Adrenal gland (tissue), 12 donors: Measurements from ENCODE around the gene CUX1. TPM values are rescaled to one million over a fixed set of nuclear protein-coding genes. Genes with fewer than 3 reads are reported as not detected.

Source experiments
- DNase-seq, 7 donors: peaks; one replicate each; pipeline ENCODE4 v3.0.0-alpha.2; 2019 to 2020
- H3K27ac ChIP-seq, 5 donors: fragments of 200-600 bp; sonication (generic) in 4 of 5; 1 replicate in 3 of 5; 2 replicates in 2 of 5; pipeline versions ENCODE4 v1.5.1 to v1.8.0; 2016 to 2020; ENCODE audit warnings: mild to moderate bottlenecking in 1 of 5
- H3K27me3 ChIP-seq: fragments of 200-600 bp; 2 replicates; pipeline ENCODE4 v1.8.0; 2021
- H3K36me3 ChIP-seq, 2 donors: fragments of 200-600 bp; replicated peaks in 1 of 2; 1 replicate in 1 of 2; 2 replicates in 1 of 2; pipeline versions ENCODE4 v1.5.1 to v1.8.0; 2018 to 2022
- H3K4me1 ChIP-seq, 2 donors: fragments of 200-600 bp; replicated peaks in 1 of 2; 1 replicate in 1 of 2; 2 replicates in 1 of 2; pipeline versions ENCODE4 v1.5.1 to v1.8.0; 2018 to 2021
- H3K4me3 ChIP-seq, 4 donors: fragments of 200-600 bp; sonication (generic) in 3 of 4; one replicate each; pipeline ENCODE4 v1.5.1; 2016 to 2018
- H3K9me3 ChIP-seq, 3 donors: fragments of 200-600 bp; sonication (generic) in 1 of 3; replicated peaks in 1 of 3; 1 replicate in 2 of 3; 2 replicates in 1 of 3; pipeline versions ENCODE4 v1.5.1 to v1.8.0; 2016 to 2021
- CTCF ChIP-seq, 6 experiments: fragments of 450-650 bp in 4 of 6; fragments of 200-600 bp in 2 of 6; sonication (generic) in 1 of 6; IDR thresholded peaks; 1 replicate in 5 of 6; 2 replicates in 1 of 6; pipeline versions ENCODE4 v1.5.1 to v1.8.0; 2016 to 2021; ENCODE audit warnings: antibody characterized with exemption in 6 of 6, mild to moderate bottlenecking in 2 of 6, moderate library complexity in 1 of 6
- POLR2A ChIP-seq, 2 donors: fragments of 450-650 bp; IDR thresholded peaks; one replicate each; pipeline ENCODE4 v1.6.1; 2017; ENCODE audit warnings: antibody characterized with exemption in 2 of 2, mild to moderate bottlenecking in 2 of 2, moderate library complexity in 1 of 2
- WGBS, 4 donors: extraction: QIAGEN DNeasy Blood & Tissue Kit in 2 of 4; methylation state at CpG; one replicate each; pipeline versions ENCODE4 v1.1.5 to v1.1.7; 2013 to 2017; 5-methylcytosine and 5-hydroxymethylcytosine counted together
- intact Hi-C, 2 donors: fragments of 100-400 bp; cut with DNase I; formaldehyde crosslinking; loops; one replicate each; pipeline versions ENCODE4 v1.14.1 to v1.15.0; 2022 to 2023
- polyA plus RNA-seq, 3 donors: library from polyadenylated mRNA; stranded (reverse); fragments of 200-250 nt in 2 of 3; fragments of 350-450 nt in 1 of 3; fragmentation: Illumina TruSeq in 1 of 3; extraction: RNeasy Lipid Tissue Mini Kit (QIAGEN cat#74804) in 1 of 3; gene quantifications; one replicate each; pipeline ENCODE4 v1.2.3, GENCODE V29; 2013 to 2014
- total RNA-seq, 9 donors: library from RNA; depleted of rRNA in 4 of 9; stranded (reverse); fragments of >200 nt in 4 of 9; fragments of 120-200 nt in 1 of 9; fragmentation: NEBNext Ultra II Directional in 1 of 9; extraction: Animal tissue kit (Norgen Biotek cat#: 25700) in 1 of 9; gene quantifications; one replicate each; pipeline versions ENCODE4 v1.1.0 to v1.2.4, GENCODE V29; 2013 to 2023
- donor health status: healthy with polysubstance abuse.
- donor health status: Bipolar disorder and iron deficiency.
- donor health status: DM: yes; HTN: yes; CAD: no.
- donor health status: DM: no; HTN: no; CAD: no.
- donor health status: DM: no; HTN: no; CAD: no.
- donor health status: DM: yes; HTN: yes; CAD: no.

Gene CUX1
- total and polyA plus RNA-seq, 12 donors = 17.2 to 72.6 (median 58.3) TPM

GRCh38 chr7:101783381-101784181, 33.8 kb upstream of the CUX1 start:
- no peak for TF ChIP-seq CTCF (IDR thresholded peaks at IDR 0.05)
- TF ChIP-seq POLR2A (IDR thresholded peaks at IDR 0.05) = no peak
- DNase-seq = no peak
- Histone ChIP-seq H3K9me3 (no peaks in the 10 kb centered on the region), H3K27ac (no peak overlapping the region), H3K36me3 (no peaks in the 10 kb centered on the region), H3K4me3 (no peak overlapping the region), H3K27me3 (no peaks in the 10 kb centered on the region), H3K4me1 (no peaks in the 10 kb centered on the region)
- intact Hi-C loops = no loop called here
- WGBS, 4 donors = 50 to 59% (median 56%) methylated on average over 10 of the region's 10 CpGs

GRCh38 chr7:101784292-101785127, 32.9 kb upstream of the CUX1 start:
- no peaks in the 10 kb centered on the region for H3K9me3 ChIP-seq
- H3K4me1 ChIP-seq = no peaks in the 10 kb centered on the region
- TF ChIP-seq CTCF (IDR thresholded peaks at IDR 0.05) = no peak
- TF ChIP-seq POLR2A (IDR thresholded peaks at IDR 0.05) = no peak
- no peak overlapping the region for H3K4me3 ChIP-seq
- H3K27ac ChIP-seq = no peak overlapping the region
- no peaks in the 10 kb centered on the region for H3K36me3 ChIP-seq
- intact Hi-C loops = no loop called here
- DNase-seq = no peak
- no peaks in the 10 kb centered on the region for H3K27me3 ChIP-seq
- WGBS, 4 donors = 56 to 63% (median 59%) methylated on average over 21 of the region's 21 CpGs

- Histone ChIP-seq H3K4me3 (no peak overlapping the region), H3K27me3 (no peaks in the 10 kb centered on the region), H3K4me1 (no peaks in the 10 kb centered on the region), H3K9me3 (no peaks in the 10 kb centered on the region), H3K27ac (no peak overlapping the region), H3K36me3 (no peaks in the 10 kb centered on the region)
- no peak for TF ChIP-seq POLR2A (IDR thresholded peaks at IDR 0.05)
- no peak for TF ChIP-seq CTCF (IDR thresholded peaks at IDR 0.05)
- intact Hi-C loops = no loop called here
- no peak for DNase-seq
- WGBS, 4 donors = 89 to 100% (median 94%) methylated on average over 1 of the region's 1 CpG
Observed at GRCh38 chr7:101787864-101788263, 29.6 kb upstream of the CUX1 start.

- H3K4me1 ChIP-seq = no peaks in the 10 kb centered on the region
- no peaks in the 10 kb centered on the region for H3K36me3 ChIP-seq
- no peak for DNase-seq
- no peak overlapping the region for H3K4me3 ChIP-seq
- H3K27me3 ChIP-seq = no peaks in the 10 kb centered on the region
- intact Hi-C loops = no loop called here
- no peak overlapping the region for H3K27ac ChIP-seq
- WGBS, 4 donors = 66 to 95% (median 91%) methylated on average over 1 of the region's 1 CpG
- no peaks in the 10 kb centered on the region for H3K9me3 ChIP-seq
- TF ChIP-seq POLR2A (IDR thresholded peaks at IDR 0.05) (no peak), CTCF (IDR thresholded peaks at IDR 0.05) (no peak)
Observed at GRCh38 chr7:101788517-101788916, 28.9 kb upstream of the CUX1 start.
